HepG2 (cell line): Measurements from ENCODE around the gene ETV5. TPM values are rescaled to one million over a fixed set of nuclear protein-coding genes. Genes with fewer than 3 reads are reported as not detected.

ENCODE experiments used
- ATF7 ChIP-seq, 2 experiments: fragments of 450-650 bp in 1 of 2; sonication (generic) in 1 of 2; formaldehyde crosslinking in 1 of 2; IDR thresholded peaks; 2 replicates each; pipeline versions ENCODE4 v1.4.0 to v1.6.1; 2016 to 2020; ENCODE audit warnings: antibody characterized with exemption in 1 of 2, mild to moderate bottlenecking in 1 of 2, missing genetic modification reagents in 1 of 2
- CBX1 ChIP-seq: IDR thresholded peaks from one replicate; pipeline ENCODE4 v1.6.1; 2016; ENCODE audit warnings: antibody characterized with exemption, low read depth
- CCAR2 ChIP-seq: fragments of 200-400 bp; formaldehyde crosslinking; optimal IDR thresholded peaks from 2 replicates; pipeline ENCODE3; 2018; ENCODE audit warnings: low read depth, mild to moderate bottlenecking, low read length, moderate library complexity
- GABPA ChIP-seq, 2 experiments: IDR thresholded peaks; 2 replicates each; pipeline ENCODE4 v1.6.1; 2011 to 2016; ENCODE audit warnings: low read depth in 2 of 2, low read length in 1 of 2, missing biosample characterization in 1 of 2, missing genetic modification characterization in 1 of 2
- HNRNPK ChIP-seq: fragments of 200-400 bp; formaldehyde crosslinking; IDR thresholded peaks from 2 replicates; pipeline ENCODE4 v1.6.1; 2018; ENCODE audit warnings: low read length, low read depth, moderate library complexity, mild to moderate bottlenecking; ENCODE audit not compliant: poor library complexity, severe bottlenecking
- HNRNPLL ChIP-seq: fragments of 200-400 bp; formaldehyde crosslinking; IDR thresholded peaks from 2 replicates; pipeline ENCODE4 v1.6.1; 2017; ENCODE audit warnings: mild to moderate bottlenecking, low read depth, low read length; ENCODE audit not compliant: poor library complexity, severe bottlenecking
- KDM2A ChIP-seq: sonication (generic); formaldehyde crosslinking; IDR thresholded peaks from 2 replicates; pipeline ENCODE4 v1.4.0; 2020; ENCODE audit warnings: low read depth, missing genetic modification reagents, borderline replicate concordance
- MLXIP ChIP-seq: sonication (generic); formaldehyde crosslinking; IDR thresholded peaks from 2 replicates; pipeline ENCODE4 v1.9.0; 2021; ENCODE audit warnings: missing genetic modification reagents, borderline replicate concordance
- PHF8 ChIP-seq: sonication (generic); formaldehyde crosslinking; IDR thresholded peaks from 2 replicates; pipeline ENCODE4 v1.5.0; 2020; ENCODE audit warnings: missing genetic modification reagents
- POGK ChIP-seq: sonication (generic); formaldehyde crosslinking; conservative IDR thresholded peaks from 2 replicates; pipeline ENCODE4 v1.8.0; 2022; ENCODE audit warnings: mild to moderate bottlenecking, moderate library complexity, missing genetic modification reagents
- RBM22 ChIP-seq: fragments of 200-400 bp; formaldehyde crosslinking; optimal IDR thresholded peaks from 2 replicates; pipeline ENCODE3; 2017; ENCODE audit warnings: mild to moderate bottlenecking, low read length, moderate library complexity
- SMYD3 ChIP-seq: sonication (generic); formaldehyde crosslinking; IDR thresholded peaks from 2 replicates; pipeline ENCODE4 v1.8.1; 2023; ENCODE audit warnings: mild to moderate bottlenecking, missing genetic modification reagents
- TBL1XR1 ChIP-seq: fragments of 150-350 bp; IDR thresholded peaks from 2 replicates; pipeline ENCODE4 v1.6.1; 2014; ENCODE audit warnings: borderline replicate concordance, low read length; ENCODE audit not compliant: partially characterized antibody
- ZNF281 ChIP-seq: sonication (generic); formaldehyde crosslinking; IDR thresholded peaks from 2 replicates; pipeline ENCODE4 v1.4.0; 2020; ENCODE audit warnings: missing genetic modification reagents, borderline replicate concordance
- ZNF547 ChIP-seq: sonication (generic); formaldehyde crosslinking; IDR thresholded peaks from 2 replicates; pipeline ENCODE4 v1.5.1; 2020; ENCODE audit warnings: mild to moderate bottlenecking, missing genetic modification reagents
- ZNF567 ChIP-seq: sonication (generic); formaldehyde crosslinking; IDR thresholded peaks from 2 replicates; pipeline ENCODE4 v1.8.1; 2023; ENCODE audit warnings: mild to moderate bottlenecking, missing genetic modification reagents, borderline replicate concordance
- ZNF713 ChIP-seq: sonication (generic); formaldehyde crosslinking; IDR thresholded peaks from 2 replicates; pipeline ENCODE4 v1.4.0; 2020; ENCODE audit warnings: mild to moderate bottlenecking, missing genetic modification reagents
- ZNF775 ChIP-seq: sonication (generic); formaldehyde crosslinking; IDR thresholded peaks from 2 replicates; pipeline ENCODE4 v1.4.0; 2020; ENCODE audit warnings: missing genetic modification reagents, mild to moderate bottlenecking, moderate library complexity, borderline replicate concordance
- ZNF891 ChIP-seq: sonication (generic); formaldehyde crosslinking; IDR thresholded peaks from 2 replicates; pipeline ENCODE4 v1.5.0; 2020; ENCODE audit warnings: mild to moderate bottlenecking, missing genetic modification reagents
- polyA plus RNA-seq, 8 experiments: library from polyadenylated mRNA; depleted of rRNA in 3 of 8; stranded (reverse) in 7 of 8; unstranded in 1 of 8; fragments of >200 nt; fragmentation: Illumina TruSeq in 4 of 8; extraction: Trizol in 4 of 8; gene quantifications; 2 replicates each; pipeline versions ENCODE4 v1.2.1 to v1.2.3, GENCODE V29; 2011 to 2016; ENCODE audit warnings: low read depth in 4 of 8, missing spikeins in 1 of 8, mixed read lengths in 1 of 8; ENCODE audit not compliant: insufficient read depth in 1 of 8
- total RNA-seq, 5 experiments: library from RNA; depleted of rRNA; stranded (reverse); fragments of >200 nt; fragmentation: Illumina TruSeq; extraction: Trizol; gene quantifications; 2 replicates each; pipeline ENCODE4 v1.2.3, GENCODE V29; 2016; ENCODE audit warnings: low read depth in 1 of 5

Gene ETV5
- total and polyA plus RNA-seq, 2 of the 13 experiments (the other 11 are each of a cell fraction or from before 2014, with no cell fraction given) = 52.9 to 57.2 TPM

- no peak for TF ChIP-seq ZNF547 (CRISPR knock-in tag)
- no peak for TF ChIP-seq ZNF567 (CRISPR knock-in tag)
- no peak for TF ChIP-seq SMYD3 (CRISPR knock-in tag)
- no peak for TF ChIP-seq ZNF713 (CRISPR knock-in tag)
- no peak for TF ChIP-seq TBL1XR1
- TF ChIP-seq ZNF281 (CRISPR knock-in tag) = 0 out of 2 replicates have a peak, but pooled peaks have one; percentile 9
- TF ChIP-seq HNRNPLL = peak; percentile 14
- no peak for TF ChIP-seq GABPA (IDR thresholded peaks at IDR 0.05; ENCODE audit: low read depth, low read length)
- TF ChIP-seq GABPA (CRISPR knock-in tag; IDR thresholded peaks at IDR 0.05; ENCODE audit: low read depth) = no peak
- TF ChIP-seq POGK (CRISPR knock-in tag) = no peak
- TF ChIP-seq KDM2A = peak; percentile 54; the same call in 1 of the 2 replicates
- no peak for TF ChIP-seq MLXIP (CRISPR knock-in tag)
- TF ChIP-seq CCAR2 = no peak
- TF ChIP-seq PHF8 (CRISPR knock-in tag) = peak; percentile 74
- no peak for TF ChIP-seq HNRNPK
- TF ChIP-seq ATF7 (IDR thresholded peaks at IDR 0.05) = no peak
- TF ChIP-seq ATF7 (CRISPR knock-in tag; IDR thresholded peaks at IDR 0.05) = no peak
- peak; percentile 21 for TF ChIP-seq RBM22
- TF ChIP-seq CBX1 = no peak
- TF ChIP-seq ZNF891 (CRISPR knock-in tag) = 0 out of 2 replicates have a peak, but pooled peaks have one; percentile 11
- TF ChIP-seq ZNF775 (CRISPR knock-in tag) = no peak
Measured at GRCh38 chr3:186108106-186108940, 566 bp downstream of the ETV5 start (continued).
